Effector memory CD4-positive, alpha-beta T cell (primary cell): ENCODE data around the gene RS1.

ENCODE experiments used
- DNase-seq, 3 donors: peaks; one replicate each; pipeline ENCODE4 v3.0.0-alpha.2; 2020
- H3K27ac ChIP-seq: 2 replicates; pipeline ENCODE4 v1.7.0; 2013; ENCODE audit warnings: mild to moderate bottlenecking, low read length, moderate library complexity; ENCODE audit not compliant: insufficient read depth, poor library complexity, severe bottlenecking
- H3K27me3 ChIP-seq: replicated peaks from 2 replicates; pipeline ENCODE4 v1.7.0; 2013; ENCODE audit warnings: mild to moderate bottlenecking, low read length; ENCODE audit not compliant: insufficient read depth, control insufficient read depth, poor library complexity, severe bottlenecking
- H3K36me3 ChIP-seq: 2 replicates; pipeline ENCODE4 v1.7.0; 2013; ENCODE audit warnings: mild to moderate bottlenecking, low read length, moderate library complexity; ENCODE audit not compliant: control insufficient read depth, insufficient read depth
- H3K4me1 ChIP-seq: 2 replicates; pipeline ENCODE4 v1.7.0; 2013; ENCODE audit warnings: low read length, mild to moderate bottlenecking; ENCODE audit not compliant: control insufficient read depth, insufficient read depth, poor library complexity, severe bottlenecking
- H3K4me3 ChIP-seq: 2 replicates; pipeline ENCODE4 v1.7.0; 2013; ENCODE audit warnings: low read length, low read depth, mild to moderate bottlenecking; ENCODE audit not compliant: insufficient read depth, poor library complexity, severe bottlenecking
- H3K9me3 ChIP-seq: 2 replicates; pipeline ENCODE4 v1.7.0; 2013; ENCODE audit warnings: mild to moderate bottlenecking, low read length, moderate library complexity; ENCODE audit not compliant: control insufficient read depth

The RS1 gene

GRCh38 chrX:18692541-18692940, 20.6 kb upstream of the RS1 start:
- H3K4me1 ChIP-seq, result no peaks in the 10 kb centered on the region
- no peak for DNase-seq
- no peak overlapping the region for H3K4me3 ChIP-seq
- H3K27me3 ChIP-seq, result no peaks in the 10 kb centered on the region
- no peak overlapping the region for H3K27ac ChIP-seq
- no peaks in the 10 kb centered on the region for H3K9me3 ChIP-seq
- no peaks in the 10 kb centered on the region for H3K36me3 ChIP-seq

DNA sequence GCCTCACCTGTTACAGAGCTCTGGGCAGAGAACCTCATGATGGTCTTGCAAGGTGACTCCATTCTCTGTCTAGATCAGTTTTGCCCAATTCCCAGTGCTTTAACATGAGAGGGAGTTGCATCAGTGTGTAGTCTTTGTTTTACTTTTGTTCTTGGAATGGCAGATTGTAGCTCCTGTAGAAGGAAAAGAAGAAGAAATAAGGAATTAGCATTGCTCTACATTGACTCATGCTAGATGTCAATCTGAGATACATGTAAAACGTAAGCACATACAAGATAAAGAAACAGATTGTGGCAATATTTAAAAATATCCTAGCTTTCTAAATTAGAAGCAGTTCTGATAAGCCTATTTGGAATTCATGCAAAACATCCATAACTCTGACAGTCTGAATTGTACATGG, 19.5 kb upstream of the RS1 start:
- H3K27ac ChIP-seq, result no peak overlapping the region
- no peaks in the 10 kb centered on the region for H3K9me3 ChIP-seq
- H3K4me3 ChIP-seq, result no peak overlapping the region
- H3K36me3 ChIP-seq, result no peaks in the 10 kb centered on the region
- no peaks in the 10 kb centered on the region for H3K27me3 ChIP-seq
- no peaks in the 10 kb centered on the region for H3K4me1 ChIP-seq
- no peak for DNase-seq

- no peak overlapping the region for H3K27ac ChIP-seq
These were observed 16.1 kb upstream of the RS1 start for GRCh38 chrX:18687856-18688495.

DNA sequence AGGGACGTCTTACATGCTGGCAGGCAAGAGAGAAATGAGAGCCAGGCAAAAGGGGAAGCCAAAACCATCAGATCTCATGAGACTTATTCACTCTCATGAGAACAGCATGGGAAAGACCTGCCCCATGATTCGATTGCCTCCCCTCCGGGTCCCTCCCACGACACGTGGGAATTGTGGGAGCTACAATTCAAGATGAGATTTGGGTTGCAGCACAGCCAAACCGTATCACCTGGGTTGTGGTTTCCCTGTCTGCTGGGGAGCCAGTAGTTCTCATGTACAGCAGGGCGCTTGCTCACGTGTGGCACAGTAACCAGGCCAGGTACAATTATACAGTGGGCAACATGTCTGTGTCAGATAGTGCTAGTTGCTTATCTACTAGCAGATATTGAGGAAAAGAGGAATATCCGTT, 11.1 kb upstream of the RS1 start:
- Histone ChIP-seq H3K36me3 (no peaks in the 10 kb centered on the region), H3K9me3 (no peaks in the 10 kb centered on the region), H3K4me1 (no peaks in the 10 kb centered on the region), H3K27me3 (no peaks in the 10 kb centered on the region), H3K27ac (no peak overlapping the region), H3K4me3 (no peak overlapping the region)
- DNase-seq, result no peak

More at GRCh38 chrX:18687856-18688495, 16.1 kb upstream of the RS1 start:
- H3K4me1 ChIP-seq, result no peaks in the 10 kb centered on the region
- H3K4me3 ChIP-seq, result no peak overlapping the region
- H3K9me3 ChIP-seq, result no peaks in the 10 kb centered on the region
- no peak for DNase-seq
- H3K27me3 ChIP-seq, result no peaks in the 10 kb centered on the region
- H3K36me3 ChIP-seq, result no peaks in the 10 kb centered on the region

GRCh38 chrX:18681996-18682395, 10.1 kb upstream of the RS1 start:
- Histone ChIP-seq H3K4me1 (no peaks in the 10 kb centered on the region), H3K27me3 (no peaks in the 10 kb centered on the region), H3K27ac (no peak overlapping the region), H3K9me3 (no peaks in the 10 kb centered on the region), H3K36me3 (no peaks in the 10 kb centered on the region), H3K4me3 (no peak overlapping the region)
- DNase-seq, result no peak

DNA sequence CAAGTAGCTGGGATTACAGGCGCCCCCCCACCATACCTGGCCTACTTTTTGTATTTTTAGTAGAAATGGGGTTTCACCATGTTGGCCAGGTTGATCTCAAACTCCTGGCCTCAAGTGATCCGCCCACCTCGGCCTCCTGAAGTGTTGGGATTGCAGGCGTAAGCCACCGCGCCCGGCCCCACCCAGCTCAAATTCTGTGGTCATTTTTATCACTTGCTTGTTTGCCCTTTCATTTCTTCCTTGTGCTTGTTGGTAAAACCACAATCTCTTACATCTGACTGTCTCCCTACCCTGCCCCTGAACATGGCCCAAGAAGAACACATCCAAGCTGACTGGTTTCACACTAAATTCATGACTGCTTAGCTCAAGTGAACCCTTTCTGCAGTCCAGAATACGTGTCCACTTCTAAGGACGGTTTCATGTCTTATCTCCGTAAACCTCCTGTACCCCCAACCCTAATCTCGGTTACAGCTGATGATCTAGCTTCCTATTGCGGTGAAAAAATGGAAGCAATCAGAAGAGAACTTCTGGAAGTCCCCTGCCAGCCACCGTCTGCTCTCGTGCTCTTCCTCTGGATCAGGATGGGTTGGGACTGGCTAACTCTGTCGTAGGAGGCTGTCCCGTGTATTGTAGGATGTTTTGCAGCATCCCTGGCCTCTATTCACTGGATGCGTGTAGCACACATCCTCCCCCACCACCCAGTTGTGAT, 5.4 kb upstream of the RS1 start:
- H3K9me3 ChIP-seq, result no peaks in the 10 kb centered on the region
- DNase-seq, result no peak
- H3K36me3 ChIP-seq, result no peaks in the 10 kb centered on the region
- no peak overlapping the region for H3K27ac ChIP-seq
- H3K4me1 ChIP-seq, result no peaks in the 10 kb centered on the region
- no peaks in the 10 kb centered on the region for H3K27me3 ChIP-seq
- no peak overlapping the region for H3K4me3 ChIP-seq

GRCh38 chrX:18676470-18676869, 4.6 kb upstream of the RS1 start:
- no peak overlapping the region for H3K27ac ChIP-seq
- no peaks in the 10 kb centered on the region for H3K27me3 ChIP-seq
- H3K4me3 ChIP-seq, result no peak overlapping the region
- DNase-seq, result no peak
- H3K36me3 ChIP-seq, result no peaks in the 10 kb centered on the region
- H3K4me1 ChIP-seq, result no peaks in the 10 kb centered on the region
- no peaks in the 10 kb centered on the region for H3K9me3 ChIP-seq

- Histone ChIP-seq H3K4me1 (no peaks in the 10 kb centered on the region), H3K4me3 (no peak overlapping the region), H3K36me3 (no peaks in the 10 kb centered on the region), H3K27ac (no peak overlapping the region), H3K27me3 (no peaks in the 10 kb centered on the region), H3K9me3 (no peaks in the 10 kb centered on the region)
- no peak for DNase-seq
These were observed 4.1 kb upstream of the RS1 start for GRCh38 chrX:18676050-18676449.

DNA sequence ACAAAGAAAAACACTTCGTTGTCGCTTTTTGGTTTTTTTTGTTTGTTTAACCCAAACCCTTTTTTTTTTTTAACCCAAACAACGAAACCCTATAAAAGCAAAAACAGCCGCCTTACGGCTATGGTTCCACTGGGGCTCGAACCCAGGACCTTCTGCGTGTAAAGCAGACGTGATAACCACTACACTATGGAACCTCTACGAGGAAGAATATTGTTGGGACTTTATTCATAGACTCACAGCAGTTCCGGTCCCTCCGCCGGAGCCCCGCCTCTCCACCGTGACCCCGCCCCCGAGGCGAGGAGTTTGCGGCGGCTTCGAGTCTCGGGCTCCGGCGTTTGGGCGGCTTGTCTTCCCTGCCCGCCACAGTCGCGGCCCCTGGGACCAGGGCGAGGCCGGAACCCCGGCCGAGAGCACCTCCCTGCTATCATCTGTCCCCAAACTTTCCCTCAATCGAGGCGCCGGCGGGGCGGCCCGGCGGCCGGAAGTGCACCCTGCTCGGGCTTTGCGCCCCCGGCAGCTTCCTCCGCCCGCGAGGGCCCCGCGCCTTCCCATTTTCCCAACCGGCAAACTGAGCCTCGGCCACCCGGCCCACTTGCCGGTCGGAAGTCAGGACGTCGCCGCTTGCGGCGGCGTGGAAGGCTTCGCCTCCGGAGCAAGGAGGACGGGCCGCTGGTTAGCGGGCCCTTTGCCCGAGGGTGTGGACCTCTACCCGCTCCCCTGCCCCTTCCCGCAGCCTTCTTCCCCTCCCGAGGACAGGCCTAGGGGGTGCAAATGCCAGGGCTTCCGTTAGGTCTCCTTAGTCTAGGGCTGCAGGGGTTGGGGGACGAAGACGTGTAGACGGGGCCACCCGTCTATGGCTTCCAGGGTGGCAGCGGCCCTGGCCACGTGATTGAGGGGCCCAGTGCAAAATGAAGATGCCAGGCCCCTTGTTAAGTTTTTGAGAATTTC, 3.2 kb upstream of the RS1 start:
- Histone ChIP-seq H3K9me3 (no peaks in the 10 kb centered on the region), H3K4me1 (no peaks in the 10 kb centered on the region), H3K4me3 (peak overlapping the region; percentile 63), H3K36me3 (no peaks in the 10 kb centered on the region), H3K27me3 (no peaks in the 10 kb centered on the region), H3K27ac (peak overlapping the region; percentile 72)
- peak; percentile 67 to 69 (median 68) for DNase-seq

DNA sequence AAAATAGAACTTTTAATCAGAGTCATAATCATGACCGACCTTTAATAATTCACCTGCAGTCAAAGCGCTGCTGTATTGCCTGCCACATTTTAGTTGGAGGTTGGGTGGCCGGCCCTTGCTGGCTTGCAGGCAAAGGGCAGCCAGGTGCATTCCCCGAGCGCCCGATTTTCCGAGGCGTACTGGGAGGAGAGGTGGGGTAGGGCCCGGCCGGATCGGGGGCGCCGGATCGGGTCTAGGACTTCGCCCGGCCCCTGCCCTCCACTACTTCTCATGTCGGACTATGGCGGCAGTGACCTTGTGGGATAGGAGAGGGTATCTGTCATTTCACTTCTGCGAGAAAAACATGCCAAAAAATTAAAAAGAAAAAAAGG, 2.5 kb upstream of the RS1 start:
- no peaks in the 10 kb centered on the region for H3K9me3 ChIP-seq
- peak overlapping the region; percentile 63 for H3K4me3 ChIP-seq
- no peak for DNase-seq
- no peaks in the 10 kb centered on the region for H3K27me3 ChIP-seq
- no peaks in the 10 kb centered on the region for H3K4me1 ChIP-seq
- no peaks in the 10 kb centered on the region for H3K36me3 ChIP-seq
- H3K27ac ChIP-seq, result peak overlapping the region; percentile 72
